HepG2 (cell line): ENCODE results near the gene EGFR. TPM values are rescaled to one million over a fixed set of nuclear protein-coding genes. Genes with fewer than 3 reads are reported as not detected.

ENCODE experiments used
- ATAC-seq: fragments of 200-7000 bp; cut with Tn5 transposase; 3 replicates; pipeline ENCODE4 v1.9.1; 2020; ENCODE audit warnings: mild to moderate bottlenecking, moderate library complexity
- BruUV-seq: library from RNA; stranded (reverse); fragments of 400-500 nt; replicated peaks from 2 replicates; lab custom pipeline; 2021; lab: Mats Ljungman, UMichigan
- CTCF ChIA-PET: fragments of 300-600 bp; formaldehyde crosslinking; extraction: SDS; loops from one replicate; lab custom pipeline; 2021; ENCODE audit warnings: low total read pairs, inconsistent platforms, low intra/inter-chr PET ratio; lab: Yijun Ruan, JAX
- POLR2A ChIA-PET: fragments of 350-600 bp; sonication (Branson Sonifier 250); formaldehyde crosslinking; loops from one replicate; lab custom pipeline; 2020; ENCODE audit warnings: antibody characterized with exemption, inconsistent platforms; lab: Yijun Ruan, JAX
- DNase-seq: peaks from one replicate; pipeline ENCODE4 v3.0.0-alpha.2; 2015; ENCODE audit warnings: low spot score
- FAIRE-seq: peaks from 3 replicates; lab custom pipeline; 2011; peaks lifted over from hg19 to GRCh38; lab: Jason Lieb, UNC
- H2AFZ ChIP-seq: one replicate; pipeline ENCODE4 v1.6.1; 2011; ENCODE audit warnings: low read length, inconsistent platforms
- H3K27ac ChIP-seq: fragments of 300-600 bp; 3 replicates; pipeline ENCODE4 v1.8.0; 2011; ENCODE audit warnings: mixed run types, mild to moderate bottlenecking, mixed read lengths, low read length, inconsistent platforms; ENCODE audit not compliant: insufficient read depth; ENCODE audit errors: extremely low read length
- H3K27me3 ChIP-seq, 2 experiments: fragments of 200-600 bp in 1 of 2; 2 replicates in 1 of 2; 3 replicates in 1 of 2; pipeline versions ENCODE4 v1.6.0 to v1.8.0; 2011; ENCODE audit warnings: low read length in 2 of 2, mild to moderate bottlenecking in 2 of 2, moderate library complexity in 2 of 2, inconsistent platforms in 1 of 2; ENCODE audit not compliant: insufficient read depth in 2 of 2, control insufficient read depth in 1 of 2
- H3K36me3 ChIP-seq, 2 experiments: fragments of 200-600 bp in 1 of 2; replicated peaks in 1 of 2; 2 replicates in 1 of 2; 3 replicates in 1 of 2; pipeline versions ENCODE4 v1.5.1 to v1.8.0; 2011; ENCODE audit warnings: low read length in 2 of 2, inconsistent platforms in 1 of 2; ENCODE audit not compliant: insufficient read depth in 2 of 2, control insufficient read depth in 1 of 2
- H3K4me1 ChIP-seq: 2 replicates; pipeline ENCODE4 v1.5.1; 2012; ENCODE audit warnings: low read length, inconsistent platforms; ENCODE audit not compliant: insufficient read depth
- H3K4me2 ChIP-seq: 2 replicates; pipeline ENCODE4 v1.6.0; 2011; ENCODE audit warnings: low read depth, low read length, inconsistent platforms
- H3K4me3 ChIP-seq, 3 experiments: fragments of 200-600 bp in 1 of 3; sonication (generic), shearing (Covaris generic) in 1 of 3; replicated peaks in 1 of 3; 2 replicates each; pipeline ENCODE4 v1.5.1; 2011 to 2016; ENCODE audit warnings: low read length in 3 of 3, inconsistent platforms in 2 of 3, low read depth in 2 of 3, mild to moderate bottlenecking in 2 of 3, control low read depth in 1 of 3, mixed read lengths in 1 of 3; ENCODE audit not compliant: insufficient read depth in 1 of 3
- H3K79me2 ChIP-seq: one replicate; pipeline ENCODE4 v1.6.1; 2011; ENCODE audit warnings: low read length, inconsistent platforms; ENCODE audit not compliant: insufficient read depth
- H3K9ac ChIP-seq: 2 replicates; pipeline ENCODE4 v1.6.0; 2011; ENCODE audit warnings: mild to moderate bottlenecking, low read depth, low read length, inconsistent platforms; ENCODE audit not compliant: insufficient read depth
- H3K9me3 ChIP-seq: 2 replicates; pipeline ENCODE4 v1.5.1; 2012; ENCODE audit warnings: mild to moderate bottlenecking, low read length
- H4K20me1 ChIP-seq: 2 replicates; pipeline ENCODE4 v1.6.0; 2011; ENCODE audit warnings: inconsistent platforms, mild to moderate bottlenecking, low read length, moderate library complexity; ENCODE audit not compliant: insufficient read depth
- IKZF5 ChIP-seq: IDR thresholded peaks from 2 replicates; pipeline ENCODE4 v1.6.1; 2018; ENCODE audit warnings: missing genetic modification reagents, mild to moderate bottlenecking, missing compliant biosample characterization
- KLF12 ChIP-seq: sonication (generic); formaldehyde crosslinking; IDR thresholded peaks from 2 replicates; pipeline ENCODE4 v1.4.0; 2020; ENCODE audit warnings: missing genetic modification reagents, borderline replicate concordance
- POLR2AphosphoS2 ChIP-seq: IDR thresholded peaks from 2 replicates; pipeline ENCODE4 v1.6.1; 2011; ENCODE audit warnings: low read depth, low read length, improper control_type of control experiment
- TFE3 ChIP-seq: IDR thresholded peaks from 2 replicates; pipeline ENCODE4 v1.6.1; 2016
- ZFP90 ChIP-seq: sonication (generic); formaldehyde crosslinking; IDR thresholded peaks from 2 replicates; pipeline ENCODE4 v1.8.0; 2022; ENCODE audit warnings: missing genetic modification reagents, mild to moderate bottlenecking, inconsistent platforms, borderline replicate concordance
- ZNF281 ChIP-seq: sonication (generic); formaldehyde crosslinking; IDR thresholded peaks from 2 replicates; pipeline ENCODE4 v1.4.0; 2020; ENCODE audit warnings: missing genetic modification reagents, borderline replicate concordance
- ZNF710 ChIP-seq: sonication (generic); formaldehyde crosslinking; IDR thresholded peaks from 2 replicates; pipeline ENCODE4 v1.5.0; 2020; ENCODE audit warnings: mild to moderate bottlenecking, missing genetic modification reagents, borderline replicate concordance
- ZNF770 ChIP-seq: sonication (generic); formaldehyde crosslinking; IDR thresholded peaks from 2 replicates; pipeline ENCODE4 v1.5.0; 2020; ENCODE audit warnings: mild to moderate bottlenecking, missing genetic modification reagents
- WGBS: methylation state at CpG from one replicate; pipeline ENCODE4 v1.1.6; 2017; ENCODE audit warnings: low lambda C conversion rate; 5-methylcytosine and 5-hydroxymethylcytosine counted together
- in situ Hi-C: cut with HindIII; loops from 2 replicates; pipeline ENCODE4 v1.10.0; 2017; ENCODE audit warnings: low pct_unique_long_range_greater_than_20kb; ENCODE audit not compliant: extremely low pct_ligation_motif_present
- intact Hi-C: fragments of 100-400 bp; cut with micrococcal nuclease; formaldehyde crosslinking; loops from one replicate; pipeline ENCODE4 v1.10.0; 2022; ENCODE audit not compliant: unreplicated experiment
- polyA plus RNA-seq, 8 experiments: library from polyadenylated mRNA; depleted of rRNA in 3 of 8; stranded (reverse) in 7 of 8; unstranded in 1 of 8; fragments of >200 nt; fragmentation: Illumina TruSeq in 4 of 8; extraction: Trizol in 4 of 8; gene quantifications; 2 replicates each; pipeline versions ENCODE4 v1.2.1 to v1.2.3, GENCODE V29; 2011 to 2016; ENCODE audit warnings: low read depth in 4 of 8, missing spikeins in 1 of 8, mixed read lengths in 1 of 8; ENCODE audit not compliant: insufficient read depth in 1 of 8
- total RNA-seq, 5 experiments: library from RNA; depleted of rRNA; stranded (reverse); fragments of >200 nt; fragmentation: Illumina TruSeq; extraction: Trizol; gene quantifications; 2 replicates each; pipeline ENCODE4 v1.2.3, GENCODE V29; 2016; ENCODE audit warnings: low read depth in 1 of 5

Gene EGFR
- total and polyA plus RNA-seq, 2 of the 13 experiments (the other 11 are each of a cell fraction or from before 2014, with no cell fraction given) = 7.0 to 10.0 TPM

GRCh38 chr7:55133630-55134358, 115.0 kb downstream of the EGFR start (continued):
- TF ChIP-seq POLR2AphosphoS2 = no peak

GRCh38 chr7:55134359-55134725, 115.5 kb downstream of the EGFR start:
- H3K36me3 ChIP-seq = no peaks in the 10 kb centered on the region
- 85% methylated on average over 4 of the region's 4 CpGs for WGBS
- FAIRE-seq = no peak
- H3K4me1 ChIP-seq = peaks cover 55% of the 10 kb centered on the region
- no TSS peak for BruUV-seq
- no peak overlapping the region for H3K4me3 ChIP-seq
- in situ Hi-C loops = no loop called here
- POLR2A ChIA-PET = no interaction called here
- no peak overlapping the region for H2AFZ ChIP-seq
- no peaks in the 10 kb centered on the region for H3K27me3 ChIP-seq
- H3K27ac ChIP-seq = peak overlapping the region; percentile 52
- no peak for ATAC-seq
- no peak for TF ChIP-seq TFE3 (CRISPR knock-in tag)
- no peak for TF ChIP-seq ZNF770 (CRISPR knock-in tag)
- no peak for TF ChIP-seq ZFP90
- no peak for TF ChIP-seq ZNF281 (CRISPR knock-in tag)
- no peak for TF ChIP-seq KLF12 (CRISPR knock-in tag)
- TF ChIP-seq ZNF710 (CRISPR knock-in tag) = no peak
- no peak for TF ChIP-seq IKZF5 (CRISPR knock-in tag)
- DNase-seq = no peak
- H3K9ac ChIP-seq = peak overlapping the region; percentile 62
- H3K79me2 ChIP-seq = no peaks in the 10 kb centered on the region
- H3K9me3 ChIP-seq = peaks cover 4% of the 10 kb centered on the region; the same call in 1 of the 2 replicates
- peak overlapping the region; percentile 83; the same call in 1 of the 2 replicates for H3K4me2 ChIP-seq
- no peaks in the 10 kb centered on the region for H4K20me1 ChIP-seq
- CTCF ChIA-PET = no interaction called here
- intact Hi-C loops = loop anchor here (5.0 to 10.0 kb wide), 4 partner anchors 120 to 362 kb away; partner anchors contain the start of gene EGFR
